ENCODE results near the gene TSHZ2. TPM values are rescaled to one million over a fixed set of nuclear protein-coding genes. Genes with fewer than 3 reads are reported as not detected.

The TSHZ2 gene
- total RNA-seq, 1 donor from 2014 or later = 1.9 TPM

DNA sequence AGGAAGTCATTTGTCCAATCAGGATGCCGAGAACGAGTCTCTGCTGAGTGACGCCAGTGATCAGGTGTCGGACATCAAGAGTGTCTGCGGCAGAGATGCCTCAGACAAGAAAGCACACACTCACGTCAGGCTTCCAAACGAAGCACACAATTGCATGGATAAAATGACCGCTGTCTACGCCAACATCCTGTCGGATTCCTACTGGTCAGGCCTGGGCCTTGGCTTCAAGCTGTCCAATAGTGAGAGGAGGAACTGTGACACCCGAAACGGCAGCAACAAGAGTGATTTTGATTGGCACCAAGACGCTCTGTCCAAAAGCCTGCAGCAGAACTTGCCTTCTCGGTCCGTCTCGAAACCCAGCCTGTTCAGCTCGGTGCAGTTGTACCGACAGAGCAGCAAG, 281.5 kb downstream of the TSHZ2 start:
- DNase-seq = no peak

DNA sequence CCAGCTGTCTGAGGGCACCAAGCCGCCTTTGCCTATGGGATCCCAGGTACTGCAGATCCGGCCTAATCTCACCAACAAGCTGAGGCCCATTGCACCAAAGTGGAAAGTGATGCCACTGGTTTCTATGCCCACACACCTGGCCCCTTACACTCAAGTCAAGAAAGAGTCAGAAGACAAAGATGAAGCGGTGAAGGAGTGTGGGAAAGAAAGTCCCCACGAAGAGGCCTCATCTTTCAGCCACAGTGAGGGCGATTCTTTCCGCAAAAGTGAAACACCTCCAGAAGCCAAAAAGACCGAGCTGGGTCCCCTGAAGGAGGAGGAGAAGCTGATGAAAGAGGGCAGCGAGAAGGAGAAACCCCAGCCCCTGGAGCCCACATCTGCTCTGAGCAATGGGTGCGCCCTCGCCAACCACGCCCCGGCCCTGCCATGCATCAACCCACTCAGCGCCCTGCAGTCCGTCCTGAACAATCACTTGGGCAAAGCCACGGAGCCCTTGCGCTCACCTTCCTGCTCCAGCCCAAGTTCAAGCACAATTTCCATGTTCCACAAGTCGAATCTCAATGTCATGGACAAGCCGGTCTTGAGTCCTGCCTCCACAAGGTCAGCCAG, 283.0 kb downstream of the TSHZ2 start:
- DNase-seq = no peak

DNA sequence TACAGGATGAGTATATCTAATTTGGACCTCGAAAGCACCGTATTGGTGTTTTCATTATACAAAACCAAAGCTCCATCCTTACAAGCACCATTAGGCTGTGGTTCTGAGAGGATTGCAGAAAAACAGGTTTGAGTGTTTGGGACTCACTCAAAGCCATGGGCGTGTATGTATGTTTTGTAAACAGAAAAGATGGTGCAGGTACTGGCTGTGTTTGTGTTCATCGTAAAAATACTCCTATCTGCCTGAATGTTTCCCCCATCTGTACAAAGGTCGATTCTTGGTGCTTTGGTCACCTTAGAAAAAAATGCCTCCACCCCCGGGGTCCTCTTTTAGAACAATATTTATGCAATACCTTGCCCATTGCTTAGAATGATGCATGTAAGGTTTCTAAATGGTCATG, 286.6 kb downstream of the TSHZ2 start:
- DNase-seq = no peak

DNA sequence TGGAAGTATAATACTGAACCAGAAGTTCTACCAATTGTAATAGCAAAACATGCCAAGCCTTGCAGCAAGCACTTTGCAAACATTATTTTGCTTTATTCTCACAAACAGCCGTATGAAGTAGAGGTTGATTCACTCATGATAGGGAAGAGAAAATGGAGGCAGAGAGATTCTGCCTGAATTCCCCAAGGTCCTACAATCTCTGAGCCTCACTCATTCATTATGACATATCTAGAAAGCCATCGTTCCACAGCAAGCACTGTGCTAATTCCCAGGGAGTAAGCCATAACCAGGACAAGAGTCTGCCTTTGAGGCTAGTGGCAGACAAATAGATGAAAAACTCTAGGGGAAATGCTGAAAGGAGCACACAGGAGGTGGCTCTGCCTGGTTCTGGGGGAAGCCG, 288.0 kb downstream of the TSHZ2 start:
- no peak for DNase-seq

DNA sequence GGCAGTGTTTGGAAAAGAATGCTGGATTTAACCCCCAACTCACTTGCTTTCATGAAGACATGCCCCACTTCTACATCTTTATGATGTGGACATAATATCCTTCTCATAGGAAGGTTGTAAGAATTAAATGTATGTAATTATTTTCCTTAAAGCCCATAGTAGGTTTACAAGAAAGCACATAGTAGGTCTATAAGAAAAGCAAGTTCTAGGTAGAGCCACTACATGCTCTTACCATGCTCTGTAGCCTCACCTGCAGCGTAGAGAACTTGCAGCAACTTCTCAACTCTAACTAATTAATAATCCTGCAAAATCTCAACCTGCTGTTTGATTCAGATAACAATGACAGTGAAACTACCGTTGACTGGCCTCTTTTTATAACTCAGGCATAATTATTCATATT, 288.4 kb downstream of the TSHZ2 start:
- no peak for DNase-seq

DNA sequence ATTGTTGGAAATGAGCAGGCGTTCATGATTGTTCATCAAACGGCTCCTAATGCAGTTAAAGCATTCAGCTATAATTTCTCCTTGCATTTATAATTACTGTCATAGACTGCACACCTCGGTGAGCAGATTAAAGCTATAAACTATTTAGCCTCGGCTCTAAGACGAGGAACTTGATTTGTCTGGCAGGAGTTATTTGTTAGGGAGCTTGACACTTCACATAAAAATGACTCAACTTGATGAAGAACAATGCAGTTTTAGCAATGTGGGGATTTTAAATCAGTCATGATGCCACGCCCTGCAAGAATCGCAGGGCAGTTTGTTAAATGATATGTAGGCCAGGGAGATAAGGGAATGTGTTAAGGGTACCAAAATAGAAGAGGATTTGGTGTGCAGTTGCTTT, 290.2 kb downstream of the TSHZ2 start:
- no peak for DNase-seq

DNA sequence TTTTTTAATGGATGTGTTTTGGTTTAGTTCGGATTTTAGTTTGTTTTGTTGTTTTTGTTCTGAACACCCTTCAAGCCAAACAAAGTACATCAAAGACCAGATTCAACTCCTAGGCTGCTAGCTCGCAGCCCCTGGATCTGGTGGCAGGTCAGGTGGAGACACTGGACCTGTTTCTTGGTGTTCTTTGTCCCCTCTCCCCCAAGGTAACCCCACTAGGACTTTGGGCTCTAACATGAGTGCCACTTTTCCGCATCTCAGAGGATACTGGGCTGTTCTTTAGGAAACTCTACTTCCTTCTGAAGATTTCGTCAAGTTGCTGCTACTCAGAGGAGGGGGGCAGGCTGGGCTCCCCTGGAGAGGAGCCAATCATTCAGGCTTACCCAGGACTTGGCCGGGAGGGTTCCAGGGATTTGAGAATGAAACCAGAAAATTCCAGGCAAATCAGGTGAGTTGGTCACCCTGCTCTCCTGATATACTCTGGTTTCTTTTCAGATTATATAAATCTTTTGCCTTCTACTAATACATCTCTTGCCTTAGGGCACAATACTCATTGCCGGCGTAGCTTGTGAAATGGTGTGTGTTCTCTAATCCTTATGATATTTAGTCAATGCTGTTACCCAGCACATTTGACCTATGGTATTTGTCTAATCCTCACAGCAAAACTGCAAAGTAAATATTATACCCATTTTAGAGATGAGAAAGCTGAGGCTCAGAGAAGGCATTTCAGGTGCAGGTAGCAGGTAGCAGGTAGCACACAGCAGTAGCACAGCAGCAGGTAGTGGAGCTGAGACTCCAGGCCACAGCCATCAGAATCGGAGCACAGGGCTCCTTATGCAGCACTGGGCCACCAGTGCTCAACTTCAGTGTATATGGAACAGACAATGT, 291.6 kb downstream of the TSHZ2 start:
- no peak for DNase-seq

DNA sequence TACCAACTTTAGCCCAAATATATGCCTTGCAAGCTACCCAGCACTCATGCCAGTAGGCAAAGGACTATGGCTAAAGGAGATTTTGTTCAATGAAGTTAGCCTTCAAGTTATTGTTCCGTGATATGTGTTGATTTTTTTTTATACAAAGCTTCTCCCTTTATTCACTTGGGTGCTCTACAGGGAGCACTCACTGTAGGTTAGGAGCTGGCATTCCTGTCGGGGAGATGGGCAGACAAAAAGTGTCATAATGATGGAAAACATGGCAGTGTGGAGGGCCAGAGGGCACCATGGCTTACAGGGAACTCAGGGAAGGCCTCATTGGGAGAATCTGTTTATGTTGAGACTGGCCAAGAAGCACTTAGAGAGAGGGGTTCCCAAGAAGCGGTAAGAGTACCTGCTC, 292.4 kb downstream of the TSHZ2 start:
- no peak for DNase-seq

DNA sequence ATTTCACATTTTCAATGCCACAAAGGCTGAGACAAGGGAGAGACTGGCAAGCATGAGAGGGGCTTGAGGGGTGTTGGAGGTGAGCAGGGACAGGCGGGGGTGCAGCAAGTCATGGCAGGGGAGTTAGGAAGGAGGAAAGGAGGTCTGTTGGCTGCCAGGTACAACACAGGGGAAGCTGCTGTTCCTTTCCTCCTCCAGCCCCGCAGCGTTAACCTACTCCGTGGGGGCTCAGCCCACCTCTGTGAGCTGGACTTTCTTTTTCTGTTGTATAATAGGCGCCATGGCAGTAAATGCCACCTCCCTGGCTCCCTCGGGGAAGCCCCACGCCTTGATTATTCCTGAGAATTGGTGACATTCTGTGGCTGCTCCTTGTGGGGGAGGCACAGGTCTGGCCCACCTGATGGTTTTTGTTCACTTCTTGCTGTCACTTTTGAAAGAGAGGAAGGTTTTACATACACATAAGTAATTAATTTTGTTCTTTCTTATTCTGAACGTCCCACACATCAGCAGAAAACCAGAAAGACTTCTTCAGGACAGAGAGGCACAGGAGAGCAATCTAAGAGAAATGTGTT, 293.2 kb downstream of the TSHZ2 start:
- no peak for DNase-seq

DNA sequence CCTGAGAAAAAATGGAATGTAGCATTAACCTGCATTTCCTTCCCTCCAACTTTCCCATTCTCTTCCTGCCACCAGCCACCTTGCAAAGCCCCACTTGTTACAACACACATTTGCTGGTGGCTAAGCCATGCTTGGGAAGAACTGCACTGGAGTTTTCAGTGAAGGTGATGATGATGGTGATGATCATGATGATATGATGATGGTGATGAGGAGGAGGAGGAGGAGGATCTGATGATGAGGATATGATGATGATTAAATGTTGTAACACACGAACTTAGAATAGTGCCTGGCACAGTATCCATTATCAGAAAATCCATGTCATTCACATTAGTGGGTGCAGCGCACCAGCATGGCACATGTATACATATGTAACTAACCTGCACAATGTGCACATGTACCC, 297.2 kb downstream of the TSHZ2 start:
- DNase-seq = no peak

DNA sequence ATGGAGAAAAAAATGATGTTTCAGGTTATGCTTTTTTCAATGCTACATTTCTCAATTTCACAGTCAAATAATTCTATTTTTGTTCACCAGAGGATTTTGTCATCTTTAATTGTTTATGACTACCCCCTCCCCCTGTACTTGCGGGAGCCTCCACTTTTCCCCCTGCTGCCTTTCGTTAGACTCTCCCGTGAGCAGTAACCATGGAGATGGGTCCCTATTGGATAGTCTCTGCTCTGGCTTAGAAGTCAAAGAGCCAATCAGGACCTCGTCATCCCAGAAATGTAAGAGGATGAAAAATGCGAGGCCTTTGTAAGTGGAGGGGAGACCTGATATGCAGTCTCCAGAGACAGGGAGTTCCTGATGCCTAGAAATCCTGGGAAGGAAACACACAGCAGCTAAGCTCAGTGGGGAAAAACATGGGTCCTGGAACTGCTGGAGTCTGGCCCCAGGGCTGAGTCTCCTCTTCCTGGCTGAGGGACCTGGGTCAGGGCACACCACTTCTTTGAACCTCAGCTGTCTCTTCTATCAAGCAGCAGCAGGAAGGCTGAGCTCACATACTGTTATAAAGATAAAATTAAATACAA, 298.7 kb downstream of the TSHZ2 start:
- DNase-seq = no peak

DNA sequence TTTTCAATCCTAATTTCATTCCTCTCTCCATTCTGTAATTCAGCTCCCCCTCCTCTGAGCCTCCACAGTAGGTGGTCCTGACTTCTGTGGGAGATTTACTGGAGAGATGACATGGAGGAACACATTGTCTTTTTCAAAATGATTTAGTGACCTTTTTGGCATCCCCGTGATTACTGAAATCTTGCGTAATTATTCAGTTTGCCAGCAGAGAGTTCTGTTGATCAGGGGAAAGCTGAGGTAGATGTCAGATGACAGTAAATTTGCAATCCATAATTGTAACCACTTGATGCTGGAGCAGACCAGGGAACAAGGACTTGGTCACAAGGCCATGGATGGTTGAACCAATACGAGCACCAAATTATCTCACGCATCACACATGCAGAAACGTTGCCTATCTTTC, 302.2 kb downstream of the TSHZ2 start:
- DNase-seq = no peak

DNA sequence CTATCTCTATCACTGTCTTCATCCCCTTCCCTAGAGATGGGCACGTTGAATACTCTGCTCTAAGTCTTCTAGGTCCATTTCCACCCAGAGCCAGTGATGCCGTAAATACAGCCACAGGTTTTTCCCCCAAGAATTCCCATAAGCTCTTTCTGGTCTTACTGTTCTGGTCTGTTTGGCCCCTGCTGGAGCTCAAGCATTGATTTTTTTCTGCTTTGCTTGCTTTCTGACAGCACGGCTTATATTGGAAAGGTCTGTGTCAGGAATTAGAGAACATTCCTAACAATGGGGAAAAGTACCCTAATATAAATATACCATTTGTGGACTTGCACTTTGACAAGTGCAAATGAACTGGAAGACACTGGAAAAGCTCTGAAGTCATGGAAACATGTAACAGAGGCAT, 302.6 kb downstream of the TSHZ2 start:
- DNase-seq = no peak

DNA sequence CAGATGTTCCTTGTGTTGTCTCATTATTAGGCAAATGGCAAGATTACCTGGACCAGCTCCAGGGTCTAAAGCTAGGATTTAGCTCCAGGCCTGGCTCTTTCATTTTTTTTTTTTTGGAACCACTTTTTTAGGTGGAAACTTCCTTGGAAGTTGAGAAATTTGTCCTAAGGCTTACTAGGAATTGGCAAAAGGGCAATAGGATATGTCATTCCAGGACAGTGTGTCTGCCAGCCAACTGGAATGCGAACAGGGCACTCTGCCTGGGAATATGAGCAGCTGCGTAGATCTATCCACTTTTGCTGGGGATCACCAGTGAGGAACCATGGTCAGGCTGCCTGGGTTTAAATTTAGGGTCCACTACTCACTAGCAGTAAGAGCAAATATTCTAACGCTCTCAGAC, 304.0 kb downstream of the TSHZ2 start:
- DNase-seq = no peak

DNA sequence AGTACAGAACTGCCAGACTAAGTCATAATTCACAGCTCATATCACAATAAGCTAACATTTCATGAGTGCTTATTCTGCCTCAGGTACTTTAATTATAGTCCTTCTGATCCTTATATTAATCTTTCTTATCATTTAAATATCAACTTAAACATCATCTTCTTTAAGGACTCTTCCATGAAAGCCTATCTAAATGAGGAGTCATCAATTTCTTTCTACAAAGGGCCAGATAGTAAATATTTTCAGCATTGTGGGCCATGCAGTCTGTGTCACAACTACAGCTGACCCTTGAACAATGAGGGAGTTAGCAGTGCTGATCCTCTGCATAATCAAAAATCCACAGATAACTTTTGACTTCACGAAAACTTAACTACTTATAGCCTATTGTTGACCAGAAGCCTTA, 306.4 kb downstream of the TSHZ2 start:
- no peak for DNase-seq

DNA sequence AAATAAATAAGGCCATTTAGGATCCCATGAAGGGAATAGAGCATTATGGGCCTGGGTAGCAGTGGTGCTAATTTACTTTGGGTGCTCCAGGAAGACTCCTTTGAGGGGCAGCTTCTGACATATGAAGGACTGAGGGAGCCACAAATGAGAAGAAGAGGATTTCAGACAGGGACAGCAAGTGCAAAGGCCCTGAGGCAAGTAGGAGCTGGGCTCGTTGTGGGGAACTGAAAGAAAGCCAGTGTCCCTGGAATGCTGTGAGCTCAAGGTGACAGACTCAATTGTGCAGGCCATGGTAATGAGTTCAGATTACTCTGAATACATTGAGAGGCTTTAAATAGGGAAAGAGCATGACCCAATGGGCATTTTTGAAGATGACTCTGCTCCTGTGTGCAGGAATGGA, 307.6 kb downstream of the TSHZ2 start:
- DNase-seq = no peak

DNA sequence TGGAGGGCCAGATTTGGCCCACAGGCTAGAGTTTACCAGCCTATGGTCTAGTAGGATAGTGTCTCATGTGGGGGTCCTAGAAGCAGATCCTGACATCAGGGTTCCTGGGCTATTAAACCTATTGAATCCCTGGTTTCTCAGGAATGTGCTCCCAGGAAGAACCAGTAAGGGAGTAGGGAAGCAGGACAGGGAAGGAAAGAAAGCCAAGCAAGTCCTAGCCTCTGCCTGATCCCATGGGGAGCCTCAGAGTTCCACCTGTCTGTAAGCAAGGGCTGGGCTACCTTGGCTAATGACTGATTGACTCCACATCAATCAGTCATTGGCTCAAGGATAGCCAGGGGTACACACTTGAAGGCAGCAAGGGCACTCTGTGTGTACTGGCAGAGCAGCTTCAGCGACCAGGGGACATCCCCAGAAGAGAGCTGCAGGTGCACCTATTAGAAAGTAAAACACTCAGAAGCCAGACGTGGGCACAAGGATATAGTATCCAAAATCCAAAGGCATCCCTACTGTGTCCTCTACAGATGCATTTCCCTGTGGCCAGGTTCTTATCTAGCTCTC, 309.5 kb downstream of the TSHZ2 start:
- DNase-seq = no peak

DNA sequence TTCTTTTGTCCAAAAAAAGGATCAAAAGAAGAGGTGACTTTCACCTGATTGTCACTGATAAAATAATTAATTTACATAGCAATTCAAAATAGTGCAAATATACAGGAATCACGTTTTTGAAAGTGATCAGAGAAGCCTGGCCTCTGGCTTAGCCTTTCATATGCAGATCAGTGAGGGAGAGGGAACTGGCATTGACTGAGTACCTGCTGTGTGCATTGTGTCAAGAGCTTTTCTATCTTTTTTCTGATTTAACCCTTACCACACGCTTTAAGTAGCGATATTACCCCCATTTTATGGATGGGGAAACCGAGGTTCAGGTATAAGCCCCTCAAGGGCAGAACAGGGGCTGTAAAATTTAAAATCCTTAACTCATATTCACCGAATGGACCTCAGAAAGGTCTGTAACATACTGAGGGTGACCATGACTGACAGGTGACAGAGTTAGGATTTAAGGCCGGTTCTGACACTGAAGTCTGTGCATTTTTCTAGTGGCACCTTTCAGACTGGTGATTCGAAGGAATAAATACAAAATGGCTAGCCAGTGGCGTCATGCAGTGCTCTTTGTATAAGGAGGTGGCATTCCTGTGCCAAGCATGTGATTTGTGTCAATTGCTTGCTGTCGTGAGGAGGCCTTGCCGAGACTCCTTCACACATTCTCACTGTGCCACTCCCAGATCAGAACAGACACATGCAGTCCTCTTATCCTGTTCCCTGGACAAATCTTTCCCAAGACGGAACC, 310.2 kb downstream of the TSHZ2 start:
- no peak for DNase-seq

DNA sequence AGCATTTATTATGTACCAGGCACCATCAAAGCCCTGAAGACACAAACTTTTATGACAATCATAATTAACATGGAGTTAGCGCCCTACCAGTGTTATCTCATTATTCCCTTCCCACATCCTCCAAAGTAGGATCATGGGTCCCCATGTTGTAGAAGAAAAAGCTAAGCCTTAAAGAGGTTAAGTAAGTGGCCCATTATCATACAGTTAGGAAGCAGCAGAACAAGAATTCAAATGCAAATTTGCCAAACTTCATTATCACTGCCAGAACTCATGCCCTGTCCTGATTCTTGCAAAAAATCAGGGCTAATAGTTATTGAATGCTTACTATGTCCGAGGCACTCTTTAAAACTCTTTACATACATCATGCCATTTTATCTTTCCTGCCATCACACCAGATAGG, 310.9 kb downstream of the TSHZ2 start:
- DNase-seq = no peak

DNA sequence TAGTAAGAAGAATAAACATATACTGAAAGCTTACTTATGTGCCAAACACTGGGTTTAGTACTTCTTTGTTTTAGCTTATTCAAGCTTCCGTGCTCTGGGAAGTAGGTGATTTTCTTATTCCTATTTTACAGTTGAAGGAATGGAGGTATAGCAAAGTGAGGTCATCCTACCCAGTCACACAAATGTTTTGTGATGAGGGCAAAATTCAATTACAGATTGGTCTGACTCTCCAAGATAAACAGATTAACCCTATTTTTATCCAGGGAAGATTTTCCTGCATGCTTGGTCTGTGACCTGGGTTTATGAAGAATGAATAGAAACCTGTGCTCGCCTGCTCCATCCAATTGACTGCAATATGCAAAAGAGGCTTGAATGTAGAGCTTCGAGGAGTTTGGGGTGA, 311.4 kb downstream of the TSHZ2 start:
- no peak for DNase-seq

DNA sequence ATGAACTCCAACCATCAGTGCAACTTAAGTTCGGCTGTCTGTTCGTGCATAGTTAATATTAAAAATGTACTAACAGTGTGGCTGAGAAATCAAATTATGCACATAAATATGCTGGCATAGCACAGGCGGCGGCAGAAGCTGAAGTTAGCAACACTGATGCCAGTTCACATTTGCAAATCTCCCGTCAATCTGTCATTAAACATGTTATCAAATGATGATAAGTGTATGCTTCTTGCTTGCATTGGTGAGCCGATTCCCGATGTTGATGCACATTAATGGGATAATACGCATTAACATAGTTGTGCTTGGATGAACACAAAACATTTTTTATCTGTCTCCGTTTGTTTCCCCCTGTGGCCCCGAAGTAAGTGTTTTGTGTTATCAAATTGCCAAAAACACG, 312.1 kb downstream of the TSHZ2 start:
- no peak for DNase-seq

DNA sequence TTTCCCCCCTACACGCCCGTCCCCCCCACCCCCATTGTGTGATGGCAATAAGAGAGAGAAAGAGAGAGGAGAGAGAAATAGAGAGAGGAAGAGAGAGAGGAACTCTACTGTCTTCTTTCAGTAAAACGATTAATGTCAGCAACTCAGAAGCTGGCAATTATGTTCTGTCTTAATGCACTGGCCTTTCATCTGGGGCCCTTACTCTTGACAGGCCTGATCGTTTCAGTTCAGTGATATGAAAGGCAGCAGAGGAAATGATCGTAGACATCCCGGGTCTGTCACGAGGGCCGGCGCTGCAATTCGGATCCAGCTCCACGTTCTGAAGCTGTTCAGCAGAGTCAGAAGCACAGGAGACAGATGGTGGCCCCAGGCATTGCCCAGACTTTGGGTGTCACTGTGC, 312.5 kb downstream of the TSHZ2 start:
- DNase-seq = no peak

Data from dermis blood vessel endothelial cell (primary cell).